Ovary (tissue), 9 donors: Measurements from ENCODE around the gene SNX9. TPM values are rescaled to one million over a fixed set of nuclear protein-coding genes. Genes with fewer than 3 reads are reported as not detected.
"Not testable (repeated sequence)": the region's sequence is repeated elsewhere in the genome, so short reads cannot be mapped to it uniquely, and the experiment has no call there.

Experiments
- DNase-seq, 5 donors: peaks; one replicate each; pipeline ENCODE4 v3.0.0-alpha.2; 2019 to 2020
- H3K27ac ChIP-seq, 2 donors: fragments of 200-600 bp; one replicate each; pipeline versions ENCODE4 v1.5.1 to v1.8.0; 2019 to 2022
- H3K27me3 ChIP-seq: fragments of 200-600 bp; one replicate; pipeline ENCODE4 v1.8.0; 2022
- H3K36me3 ChIP-seq: fragments of 200-600 bp; sonication (generic); one replicate; pipeline ENCODE4 v1.5.1; 2019
- H3K4me1 ChIP-seq: one replicate; pipeline ENCODE4 v1.8.1; 2013; ENCODE audit warnings: mild to moderate bottlenecking, moderate library complexity; ENCODE audit not compliant: insufficient read depth
- H3K4me3 ChIP-seq: fragments of 200-600 bp; sonication (generic); one replicate; pipeline ENCODE4 v1.5.1; 2017
- H3K9me3 ChIP-seq, 2 donors: fragments of 200-600 bp in 1 of 2; sonication (generic) in 1 of 2; one replicate each; pipeline versions ENCODE4 v1.5.1 to v1.8.1; 2013 to 2019; ENCODE audit warnings: mild to moderate bottlenecking in 1 of 2, moderate library complexity in 1 of 2
- EP300 ChIP-seq: sonication (generic); formaldehyde crosslinking; IDR thresholded peaks from one replicate; pipeline ENCODE4 v1.6.1; 2017; ENCODE audit warnings: antibody characterized with exemption
- POLR2A ChIP-seq: fragments of 450-650 bp; IDR thresholded peaks from one replicate; pipeline ENCODE4 v1.6.1; 2017; ENCODE audit warnings: antibody characterized with exemption, mild to moderate bottlenecking, moderate library complexity
- WGBS, 3 donors: extraction: QIAGEN DNeasy Blood & Tissue Kit in 1 of 3; methylation state at CpG; one replicate each; pipeline versions ENCODE4 v1.1.5 to v1.1.7; 2013 to 2017; 5-methylcytosine and 5-hydroxymethylcytosine counted together
- intact Hi-C, 4 donors: fragments of 100-400 bp; cut with DNase I; formaldehyde crosslinking; loops; one replicate each; pipeline versions ENCODE4 v1.11.0 to v1.15.1; 2022 to 2023
- polyA plus RNA-seq, 2 donors: library from polyadenylated mRNA; stranded (reverse); fragments of 200-250 nt in 1 of 2; fragments of 350-450 nt in 1 of 2; fragmentation: Illumina TruSeq in 1 of 2; extraction: RNeasy Lipid Tissue Mini Kit (QIAGEN cat#74804) in 1 of 2; gene quantifications; one replicate each; pipeline ENCODE4 v1.2.3, GENCODE V29; 2013 to 2014
- total RNA-seq, 7 donors: library from RNA; depleted of rRNA in 2 of 7; stranded (reverse); fragments of >200 nt in 2 of 7; fragmentation: NEBNext Ultra II Directional in 3 of 7; extraction: Animal tissue kit (Norgen Biotek cat#: 25700) in 3 of 7; gene quantifications; one replicate each; pipeline versions ENCODE4 v1.1.0 to v1.2.4, GENCODE V29; 2016 to 2023
- TF ChIP-seq, protein P1 (sequence below), 3 donors: fragments of 450-650 bp in 2 of 3; fragments of 200-600 bp in 1 of 3; IDR thresholded peaks; one replicate each; pipeline versions ENCODE4 v1.5.1 to v1.8.0; 2016 to 2022; ENCODE audit warnings: antibody characterized with exemption in 3 of 3, mild to moderate bottlenecking in 1 of 3
- donor health status: DM: no; HTN: no; CAD: no; lungs with moderate emphysema.
- donor health status: DM: no; HTN: no; CAD: no.
- donor health status: Bipolar disorder and iron deficiency.
- donor health status: DM: yes; HTN: yes; CAD: no.
- donor health status: DM: no; HTN: no; CAD: no.
- donor health status: DM: yes; HTN: yes; CAD: no.

The SNX9 gene
- total and polyA plus RNA-seq, 9 donors = 31.2 to 48.0 (median 38.7) TPM

DNA sequence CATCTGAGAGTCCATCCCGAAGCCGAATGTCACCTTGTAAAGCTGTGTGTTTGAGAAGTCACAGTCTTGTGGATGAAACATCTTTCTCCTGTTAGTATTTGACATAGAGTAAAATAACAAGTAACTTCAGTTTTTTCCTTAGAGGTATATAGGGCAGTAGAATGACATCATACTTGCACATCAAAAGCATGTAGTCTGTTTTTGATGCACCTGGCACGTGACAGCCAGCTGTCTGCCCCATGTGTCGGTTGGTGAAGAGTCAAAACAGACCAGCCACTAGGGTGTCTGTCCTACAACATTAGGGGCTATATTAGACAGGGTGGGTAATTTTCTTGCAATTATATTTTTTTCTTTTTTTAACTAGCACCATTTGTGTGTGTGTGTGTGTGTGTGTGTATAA is 70.2 kb downstream of the SNX9 start:
- TF ChIP-seq, protein P1, sequence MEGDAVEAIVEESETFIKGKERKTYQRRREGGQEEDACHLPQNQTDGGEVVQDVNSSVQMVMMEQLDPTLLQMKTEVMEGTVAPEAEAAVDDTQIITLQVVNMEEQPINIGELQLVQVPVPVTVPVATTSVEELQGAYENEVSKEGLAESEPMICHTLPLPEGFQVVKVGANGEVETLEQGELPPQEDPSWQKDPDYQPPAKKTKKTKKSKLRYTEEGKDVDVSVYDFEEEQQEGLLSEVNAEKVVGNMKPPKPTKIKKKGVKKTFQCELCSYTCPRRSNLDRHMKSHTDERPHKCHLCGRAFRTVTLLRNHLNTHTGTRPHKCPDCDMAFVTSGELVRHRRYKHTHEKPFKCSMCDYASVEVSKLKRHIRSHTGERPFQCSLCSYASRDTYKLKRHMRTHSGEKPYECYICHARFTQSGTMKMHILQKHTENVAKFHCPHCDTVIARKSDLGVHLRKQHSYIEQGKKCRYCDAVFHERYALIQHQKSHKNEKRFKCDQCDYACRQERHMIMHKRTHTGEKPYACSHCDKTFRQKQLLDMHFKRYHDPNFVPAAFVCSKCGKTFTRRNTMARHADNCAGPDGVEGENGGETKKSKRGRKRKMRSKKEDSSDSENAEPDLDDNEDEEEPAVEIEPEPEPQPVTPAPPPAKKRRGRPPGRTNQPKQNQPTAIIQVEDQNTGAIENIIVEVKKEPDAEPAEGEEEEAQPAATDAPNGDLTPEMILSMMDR (IDR thresholded peaks at IDR 0.05) = no peak
- no peak for TF ChIP-seq POLR2A
- TF ChIP-seq EP300 = no peak
- Histone ChIP-seq H3K36me3 (no peaks in the 10 kb centered on the region), H3K27me3 (no peaks in the 10 kb centered on the region), H3K4me3 (no peak overlapping the region), H3K9me3 (no peaks in the 10 kb centered on the region), H3K4me1 (peaks cover 2% of the 10 kb centered on the region), H3K27ac (no peak overlapping the region)
- no peak for DNase-seq
- 95 to 96% (median 96%) methylated on average over 4 of the region's 4 CpGs for WGBS, 3 donors
- intact Hi-C loops = no loop called here

DNA sequence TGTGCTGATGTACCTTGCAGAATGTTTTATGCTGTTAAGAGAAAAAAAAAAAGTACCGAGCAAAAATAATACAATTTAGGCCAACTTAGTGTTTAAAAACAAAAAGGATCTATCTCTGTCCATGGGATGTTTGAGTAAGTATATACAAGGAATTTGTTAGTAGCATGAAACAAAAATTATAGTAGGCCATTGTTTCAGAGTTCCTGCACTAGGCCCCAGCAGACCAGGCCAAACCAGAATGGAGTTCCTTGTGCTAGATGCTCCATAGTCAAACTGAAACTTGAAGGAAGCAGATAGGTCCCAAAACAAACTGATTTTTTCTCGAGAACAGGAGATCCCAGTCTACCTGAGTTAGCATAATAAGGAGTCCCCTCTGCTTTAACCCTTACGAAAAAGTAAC is 72.5 kb downstream of the SNX9 start:
- intact Hi-C loops = no loop called here
- no peak for DNase-seq
- no peak overlapping the region for H3K27ac ChIP-seq
- no peaks in the 10 kb centered on the region for H3K9me3 ChIP-seq
- no peaks in the 10 kb centered on the region for H3K27me3 ChIP-seq
- H3K4me1 ChIP-seq = peaks cover 2% of the 10 kb centered on the region
- no peak for TF ChIP-seq POLR2A
- TF ChIP-seq, protein P1 (IDR thresholded peaks at IDR 0.05) = no peak
- TF ChIP-seq EP300 = no peak
- H3K36me3 ChIP-seq = no peaks in the 10 kb centered on the region
- no peak overlapping the region for H3K4me3 ChIP-seq
- 87 to 89% (median 89%) methylated on average over 3 of the region's 3 CpGs for WGBS, 3 donors

DNA sequence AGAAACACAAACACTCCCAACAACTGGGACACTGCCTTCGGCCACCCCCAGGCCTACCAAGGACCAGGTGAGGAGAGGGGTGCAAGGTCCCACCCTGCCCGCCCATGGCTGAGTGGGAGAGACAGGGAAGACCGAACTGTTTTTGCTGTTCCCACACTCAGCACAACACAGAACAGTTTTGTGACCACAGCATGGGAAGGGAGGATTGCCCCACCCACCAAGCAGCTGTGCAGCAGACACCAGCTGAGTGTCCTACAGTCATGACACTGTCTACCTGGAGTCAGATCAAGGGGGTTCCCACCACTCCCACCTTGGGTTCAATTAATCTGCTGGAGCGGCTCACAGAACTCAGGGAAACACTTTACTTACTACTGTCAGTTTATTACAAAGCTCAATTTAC is 73.9 kb downstream of the SNX9 start:
- 81 to 89% (median 83%) methylated on average over 4 of the region's 4 CpGs for WGBS, 3 donors
- no peak for DNase-seq
- Histone ChIP-seq H3K4me3 (no peak overlapping the region), H3K9me3 (no peaks in the 10 kb centered on the region), H3K27ac (no peak overlapping the region), H3K36me3 (no peaks in the 10 kb centered on the region), H3K27me3 (no peaks in the 10 kb centered on the region), H3K4me1 (peaks cover 2% of the 10 kb centered on the region)
- intact Hi-C loops = no loop called here
- no peak for TF ChIP-seq EP300
- TF ChIP-seq, protein P1 (IDR thresholded peaks at IDR 0.05) = no peak
- no peak for TF ChIP-seq POLR2A

DNA sequence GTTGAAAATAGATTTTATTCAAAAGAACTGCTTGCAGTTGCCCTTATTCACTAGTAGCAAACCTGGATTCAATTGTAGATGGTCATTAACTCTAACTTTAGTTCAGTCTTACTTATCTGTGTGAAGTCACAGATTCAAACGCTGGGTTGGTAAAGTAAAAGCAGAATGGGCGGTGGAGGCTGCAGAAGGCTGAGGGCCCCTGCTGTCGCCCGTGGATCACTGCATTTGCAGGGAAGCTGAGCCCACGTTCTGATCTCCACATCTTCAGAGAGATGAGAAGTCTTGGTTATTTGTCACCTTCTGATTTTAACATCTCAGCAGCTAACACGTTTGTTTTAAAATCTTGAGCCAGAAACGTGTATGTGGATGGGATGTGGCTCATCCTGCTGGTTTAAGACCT is 75.1 kb downstream of the SNX9 start:
- TF ChIP-seq, protein P1 (IDR thresholded peaks at IDR 0.05) = no peak
- Histone ChIP-seq H3K4me3 (no peak overlapping the region), H3K9me3 (no peaks in the 10 kb centered on the region), H3K27me3 (no peaks in the 10 kb centered on the region), H3K27ac (no peak overlapping the region), H3K4me1 (peaks cover 1% of the 10 kb centered on the region), H3K36me3 (no peaks in the 10 kb centered on the region)
- intact Hi-C loops = no loop called here
- 60 to 70% (median 61%) methylated on average over 7 of the region's 7 CpGs for WGBS, 3 donors
- DNase-seq = no peak

DNA sequence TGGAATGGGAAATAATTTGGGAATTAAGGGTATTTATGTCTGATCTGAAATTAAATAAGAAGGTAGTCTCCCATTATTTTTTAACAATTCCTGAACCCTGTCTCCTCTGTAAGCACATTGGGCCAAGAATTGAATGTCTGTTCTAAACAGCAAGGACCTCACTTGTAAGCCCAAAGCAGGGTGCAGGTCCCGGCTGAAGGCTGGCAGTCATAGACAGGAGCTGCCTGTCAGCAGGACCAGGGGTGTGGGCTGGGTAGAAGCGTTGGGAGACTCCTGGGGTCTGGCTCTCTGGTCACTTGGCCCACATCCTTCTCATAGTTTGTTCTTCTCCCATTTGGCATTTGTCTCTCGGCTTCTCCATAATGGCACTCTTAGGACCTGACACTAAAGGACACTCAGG is 75.6 kb downstream of the SNX9 start:
- H3K27ac ChIP-seq = no peak overlapping the region
- no peaks in the 10 kb centered on the region for H3K9me3 ChIP-seq
- H3K27me3 ChIP-seq = no peaks in the 10 kb centered on the region
- H3K4me3 ChIP-seq = no peak overlapping the region
- 60 to 95% (median 90%) methylated on average over 3 of the region's 3 CpGs for WGBS, 3 donors
- TF ChIP-seq EP300 = no peak
- TF ChIP-seq, protein P1 (IDR thresholded peaks at IDR 0.05) = no peak
- no peak for TF ChIP-seq POLR2A
- intact Hi-C loops = no loop called here
- no peak for DNase-seq
- peaks cover 1% of the 10 kb centered on the region for H3K4me1 ChIP-seq
- H3K36me3 ChIP-seq = no peaks in the 10 kb centered on the region

DNA sequence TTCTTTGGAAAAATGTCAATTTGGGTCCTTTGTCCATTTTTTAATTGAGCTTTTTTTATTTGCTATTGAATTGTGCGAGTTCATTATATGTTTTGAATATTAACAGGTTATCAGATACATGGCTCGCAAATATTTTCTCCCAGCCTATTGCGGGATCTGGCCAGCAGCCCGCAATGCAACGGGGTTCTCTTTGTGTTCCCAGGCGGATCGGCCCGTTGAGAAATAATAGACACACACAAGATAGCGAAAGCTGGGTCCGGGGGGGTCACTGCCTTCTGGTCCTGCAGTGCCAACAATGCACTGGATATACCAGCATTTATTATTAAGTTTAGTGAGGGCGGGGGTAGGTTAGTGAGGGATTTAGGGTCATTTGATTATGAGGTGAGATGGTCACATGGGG is 77.2 kb downstream of the SNX9 start:
- DNase-seq, H3K27ac ChIP-seq, H3K36me3 ChIP-seq, H3K27me3 ChIP-seq, H3K9me3 ChIP-seq, intact Hi-C loops, H3K4me1 ChIP-seq, H3K4me3 ChIP-seq: not testable (repeated sequence)
- WGBS, 3 donors = 84 to 90% (median 87%) methylated on average over 10 to 11 of the region's 11 CpGs

DNA sequence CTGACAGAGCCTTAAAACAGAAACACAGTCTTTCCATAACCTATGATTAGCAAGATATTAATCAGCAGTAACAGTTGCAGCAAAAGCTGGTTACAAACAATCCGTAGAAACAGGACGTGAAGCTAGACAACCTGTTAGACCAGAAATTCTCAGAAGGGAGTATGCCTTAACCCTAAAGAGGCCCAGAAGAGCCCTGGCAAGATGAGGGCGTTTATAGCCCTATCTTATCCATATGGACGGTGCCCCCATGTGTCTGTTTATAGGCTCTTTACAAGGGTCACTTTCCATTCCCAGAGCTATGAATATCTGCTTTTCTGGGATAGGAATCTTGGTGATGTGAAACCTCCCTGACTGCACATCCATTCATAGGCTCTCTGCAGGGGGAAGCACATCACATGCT is 77.7 kb downstream of the SNX9 start:
- H3K27me3 ChIP-seq, H3K4me1 ChIP-seq, H3K27ac ChIP-seq, H3K36me3 ChIP-seq, DNase-seq, intact Hi-C loops, H3K9me3 ChIP-seq, H3K4me3 ChIP-seq: not testable (repeated sequence)
- WGBS, 3 donors = 69 to 82% (median 77%) methylated on average over 4 of the region's 4 CpGs
